ENCODE data around the gene STOML1.

GRCh38 chr15:74019734-74020133 is 27.6 kb upstream of the STOML1 start:
- no peak for TF ChIP-seq EZH2 (IDR thresholded peaks at IDR 0.05; ENCODE audit: borderline replicate concordance, low read length)
- TF ChIP-seq, protein P1, sequence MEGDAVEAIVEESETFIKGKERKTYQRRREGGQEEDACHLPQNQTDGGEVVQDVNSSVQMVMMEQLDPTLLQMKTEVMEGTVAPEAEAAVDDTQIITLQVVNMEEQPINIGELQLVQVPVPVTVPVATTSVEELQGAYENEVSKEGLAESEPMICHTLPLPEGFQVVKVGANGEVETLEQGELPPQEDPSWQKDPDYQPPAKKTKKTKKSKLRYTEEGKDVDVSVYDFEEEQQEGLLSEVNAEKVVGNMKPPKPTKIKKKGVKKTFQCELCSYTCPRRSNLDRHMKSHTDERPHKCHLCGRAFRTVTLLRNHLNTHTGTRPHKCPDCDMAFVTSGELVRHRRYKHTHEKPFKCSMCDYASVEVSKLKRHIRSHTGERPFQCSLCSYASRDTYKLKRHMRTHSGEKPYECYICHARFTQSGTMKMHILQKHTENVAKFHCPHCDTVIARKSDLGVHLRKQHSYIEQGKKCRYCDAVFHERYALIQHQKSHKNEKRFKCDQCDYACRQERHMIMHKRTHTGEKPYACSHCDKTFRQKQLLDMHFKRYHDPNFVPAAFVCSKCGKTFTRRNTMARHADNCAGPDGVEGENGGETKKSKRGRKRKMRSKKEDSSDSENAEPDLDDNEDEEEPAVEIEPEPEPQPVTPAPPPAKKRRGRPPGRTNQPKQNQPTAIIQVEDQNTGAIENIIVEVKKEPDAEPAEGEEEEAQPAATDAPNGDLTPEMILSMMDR (IDR thresholded peaks at IDR 0.05; ENCODE audit: low read length), result no peak
